HepG2 (cell line): ENCODE data around the gene SLC39A2. TPM values are rescaled to one million over a fixed set of nuclear protein-coding genes. Genes with fewer than 3 reads are reported as not detected.

Experiments used
- AHR ChIP-seq: IDR thresholded peaks from 2 replicates; pipeline ENCODE4 v1.6.1; 2018; ENCODE audit warnings: missing genetic modification reagents, missing compliant biosample characterization
- ARHGAP35 ChIP-seq: sonication (generic); formaldehyde crosslinking; IDR thresholded peaks from 2 replicates; pipeline ENCODE4 v1.9.0; 2022; ENCODE audit warnings: mild to moderate bottlenecking, inconsistent platforms, moderate library complexity, missing genetic modification reagents, borderline replicate concordance
- ARNT2 ChIP-seq: sonication (generic); formaldehyde crosslinking; IDR thresholded peaks from 2 replicates; pipeline ENCODE4 v1.8.0; 2022; ENCODE audit warnings: mild to moderate bottlenecking, low read depth, missing genetic modification reagents, moderate library complexity
- ARNTL ChIP-seq: sonication (generic); formaldehyde crosslinking; IDR thresholded peaks from 2 replicates; pipeline ENCODE4 v1.4.0; 2020; ENCODE audit warnings: mild to moderate bottlenecking, missing genetic modification reagents
- ASH2L ChIP-seq: fragments of 300-600, 200-600 bp; sonication (generic); IDR thresholded peaks from 2 replicates; pipeline ENCODE4 v1.7.0; 2017; ENCODE audit warnings: low read depth, mild to moderate bottlenecking, moderate library complexity, mixed read lengths, low read length; ENCODE audit not compliant: insufficient read length
- ATRX ChIP-seq: sonication (generic); formaldehyde crosslinking; IDR thresholded peaks from 2 replicates; pipeline ENCODE4 v1.4.0; 2020; ENCODE audit warnings: missing genetic modification reagents, borderline replicate concordance
- CENPT ChIP-seq: sonication (generic); formaldehyde crosslinking; IDR thresholded peaks from 2 replicates; pipeline ENCODE4 v1.8.0; 2022; ENCODE audit warnings: low read depth, mild to moderate bottlenecking, moderate library complexity, missing genetic modification reagents
- E2F2 ChIP-seq: sonication (generic); formaldehyde crosslinking; IDR thresholded peaks from 2 replicates; pipeline ENCODE4 v1.4.0; 2020; ENCODE audit warnings: missing genetic modification reagents, borderline replicate concordance
- EEA1 ChIP-seq: sonication (generic); formaldehyde crosslinking; IDR thresholded peaks from 2 replicates; pipeline ENCODE4 v1.5.1; 2020; ENCODE audit warnings: mild to moderate bottlenecking, missing genetic modification reagents, borderline replicate concordance
- GMEB1 ChIP-seq: sonication (generic); formaldehyde crosslinking; IDR thresholded peaks from 2 replicates; pipeline ENCODE4 v1.5.1; 2020; ENCODE audit warnings: missing genetic modification reagents, mild to moderate bottlenecking, borderline replicate concordance
- MEIS2 ChIP-seq: sonication (generic); formaldehyde crosslinking; IDR thresholded peaks from 2 replicates; pipeline ENCODE4 v1.9.0; 2021; ENCODE audit warnings: mild to moderate bottlenecking, missing genetic modification reagents
- PTBP1 ChIP-seq: fragments of 200-400 bp; formaldehyde crosslinking; IDR thresholded peaks from 2 replicates; pipeline ENCODE4 v1.6.1; 2018; ENCODE audit warnings: low read length, low read depth; ENCODE audit not compliant: poor library complexity, severe bottlenecking
- SNAI1 ChIP-seq: sonication (generic); formaldehyde crosslinking; IDR thresholded peaks from 2 replicates; pipeline ENCODE4 v1.5.0; 2020; ENCODE audit warnings: mild to moderate bottlenecking, missing genetic modification reagents, borderline replicate concordance
- SP4 ChIP-seq: sonication (generic); formaldehyde crosslinking; IDR thresholded peaks from 2 replicates; pipeline ENCODE4 v1.8.1; 2023; ENCODE audit warnings: mild to moderate bottlenecking, missing genetic modification reagents
- ZBTB42 ChIP-seq: sonication (generic); formaldehyde crosslinking; IDR thresholded peaks from 2 replicates; pipeline ENCODE4 v1.5.0; 2020; ENCODE audit warnings: mild to moderate bottlenecking, missing genetic modification reagents
- ZFP37 ChIP-seq: sonication (generic); formaldehyde crosslinking; IDR thresholded peaks from 2 replicates; pipeline ENCODE4 v1.4.0; 2020; ENCODE audit warnings: missing genetic modification reagents, borderline replicate concordance
- ZNF549 ChIP-seq: sonication (generic); formaldehyde crosslinking; IDR thresholded peaks from 2 replicates; pipeline ENCODE4 v1.5.0; 2020; ENCODE audit warnings: missing genetic modification reagents
- ZNF83 ChIP-seq: sonication (generic); formaldehyde crosslinking; IDR thresholded peaks from 2 replicates; pipeline ENCODE4 v1.4.0; 2020; ENCODE audit warnings: missing genetic modification reagents, mild to moderate bottlenecking, borderline replicate concordance
- polyA plus RNA-seq, 8 experiments: library from polyadenylated mRNA; depleted of rRNA in 3 of 8; stranded (reverse) in 7 of 8; unstranded in 1 of 8; fragments of >200 nt; fragmentation: Illumina TruSeq in 4 of 8; extraction: Trizol in 4 of 8; gene quantifications; 2 replicates each; pipeline versions ENCODE4 v1.2.1 to v1.2.3, GENCODE V29; 2011 to 2016; ENCODE audit warnings: low read depth in 4 of 8, missing spikeins in 1 of 8, mixed read lengths in 1 of 8; ENCODE audit not compliant: insufficient read depth in 1 of 8
- total RNA-seq, 5 experiments: library from RNA; depleted of rRNA; stranded (reverse); fragments of >200 nt; fragmentation: Illumina TruSeq; extraction: Trizol; gene quantifications; 2 replicates each; pipeline ENCODE4 v1.2.3, GENCODE V29; 2016; ENCODE audit warnings: low read depth in 1 of 5
- TF ChIP-seq, protein P1 (sequence below): sonication (generic); formaldehyde crosslinking; IDR thresholded peaks from 2 replicates; pipeline ENCODE4 v1.5.0; 2020; ENCODE audit warnings: mild to moderate bottlenecking, low read depth, missing genetic modification reagents, borderline replicate concordance
- TF ChIP-seq, protein P2 (sequence below): sonication (generic); formaldehyde crosslinking; IDR thresholded peaks from 2 replicates; pipeline ENCODE4 v1.5.0; 2020; ENCODE audit warnings: missing genetic modification reagents
- TF ChIP-seq, protein P3 (sequence below): sonication (generic); formaldehyde crosslinking; IDR thresholded peaks from 2 replicates; pipeline ENCODE4 v1.8.0; 2022; ENCODE audit warnings: mild to moderate bottlenecking, missing genetic modification reagents, moderate library complexity
- TF ChIP-seq, protein P4 (sequence below): IDR thresholded peaks from 2 replicates; pipeline ENCODE4 v1.6.1; 2018; ENCODE audit warnings: missing genetic modification reagents, mild to moderate bottlenecking, missing compliant biosample characterization

The SLC39A2 gene
- total and polyA plus RNA-seq, 2 of the 13 experiments (the other 11 are each of a cell fraction or from before 2014, with no cell fraction given) = 0.08 to 0.11 TPM

DNA sequence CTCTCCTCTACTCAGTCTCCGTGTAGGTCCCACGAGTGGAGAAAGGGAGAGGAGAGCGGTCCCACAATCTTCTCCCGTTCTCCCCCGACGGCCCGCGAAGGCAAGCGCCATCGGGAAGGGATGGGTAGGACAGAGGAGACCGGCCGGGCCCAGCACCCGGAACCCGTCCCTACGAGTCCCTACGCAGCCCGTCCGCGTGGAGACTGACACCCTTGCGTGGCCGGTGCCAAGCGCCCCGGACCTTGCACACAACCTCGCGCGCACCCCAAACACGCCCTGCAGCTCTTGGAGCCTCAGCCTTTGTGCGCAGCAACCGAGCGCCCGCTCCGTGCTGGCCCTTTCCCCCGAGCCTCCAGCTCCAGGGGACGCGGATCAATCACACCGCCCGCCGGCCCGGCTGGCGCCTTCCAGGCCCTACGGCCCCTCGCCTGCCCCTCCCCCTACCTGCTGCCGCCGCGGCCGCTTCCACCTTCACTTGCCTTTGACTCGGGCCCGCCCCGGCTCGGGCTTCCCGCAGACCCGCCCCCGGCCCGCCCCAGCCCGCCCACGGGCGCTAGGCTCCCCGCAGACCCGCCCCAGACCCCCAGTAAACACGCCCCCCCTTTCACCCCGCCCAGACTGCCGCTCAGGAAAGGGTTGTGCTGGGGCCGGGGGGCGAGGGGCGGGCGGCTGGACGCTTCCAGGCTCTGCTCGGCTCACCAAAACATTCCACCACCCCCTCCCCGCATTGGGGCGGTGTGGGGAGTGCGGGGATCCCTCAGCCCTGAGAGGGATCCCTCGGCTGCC, 25.7 kb downstream of the SLC39A2 start, which contains the start of gene NDRG2 (continued):
- TF ChIP-seq ZNF83 (CRISPR knock-in tag) = 0 out of 2 replicates have a peak, but pooled peaks have one; percentile 22
- TF ChIP-seq, protein P1, sequence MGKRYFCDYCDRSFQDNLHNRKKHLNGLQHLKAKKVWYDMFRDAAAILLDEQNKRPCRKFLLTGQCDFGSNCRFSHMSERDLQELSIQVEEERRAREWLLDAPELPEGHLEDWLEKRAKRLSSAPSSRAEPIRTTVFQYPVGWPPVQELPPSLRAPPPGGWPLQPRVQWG (CRISPR knock-in tag) = no peak; the same call in 1 of the 2 replicates
- peak; percentile 83 for TF ChIP-seq SNAI1 (CRISPR knock-in tag)
- no peak for TF ChIP-seq EEA1 (CRISPR knock-in tag)
- TF ChIP-seq ZBTB42 (CRISPR knock-in tag) = peak; percentile 53
- no peak for TF ChIP-seq ZNF549 (CRISPR knock-in tag)
- TF ChIP-seq, protein P2, sequence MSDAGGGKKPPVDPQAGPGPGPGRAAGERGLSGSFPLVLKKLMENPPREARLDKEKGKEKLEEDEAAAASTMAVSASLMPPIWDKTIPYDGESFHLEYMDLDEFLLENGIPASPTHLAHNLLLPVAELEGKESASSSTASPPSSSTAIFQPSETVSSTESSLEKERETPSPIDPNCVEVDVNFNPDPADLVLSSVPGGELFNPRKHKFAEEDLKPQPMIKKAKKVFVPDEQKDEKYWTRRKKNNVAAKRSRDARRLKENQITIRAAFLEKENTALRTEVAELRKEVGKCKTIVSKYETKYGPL = 0 out of 2 replicates have a peak, but pooled peaks have one; percentile 17
- peak; percentile 85; the same call in 1 of the 2 replicates for TF ChIP-seq ARHGAP35
- no peak for TF ChIP-seq ARNTL (CRISPR knock-in tag)
- peak; percentile 75 for TF ChIP-seq SP4
- no peak for TF ChIP-seq ZFP37 (CRISPR knock-in tag)
- no peak for TF ChIP-seq ASH2L
- no peak for TF ChIP-seq GMEB1
- peak; percentile 89 for TF ChIP-seq ARNT2 (CRISPR knock-in tag)
- peak; percentile 82; the same call in 1 of the 2 replicates for TF ChIP-seq MEIS2 (CRISPR knock-in tag)
- peak; percentile 82; the same call in 1 of the 2 replicates for TF ChIP-seq CENPT (CRISPR knock-in tag)
- TF ChIP-seq, protein P3, sequence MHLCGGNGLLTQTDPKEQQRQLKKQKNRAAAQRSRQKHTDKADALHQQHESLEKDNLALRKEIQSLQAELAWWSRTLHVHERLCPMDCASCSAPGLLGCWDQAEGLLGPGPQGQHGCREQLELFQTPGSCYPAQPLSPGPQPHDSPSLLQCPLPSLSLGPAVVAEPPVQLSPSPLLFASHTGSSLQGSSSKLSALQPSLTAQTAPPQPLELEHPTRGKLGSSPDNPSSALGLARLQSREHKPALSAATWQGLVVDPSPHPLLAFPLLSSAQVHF (CRISPR knock-in tag) = no peak
- TF ChIP-seq AHR (CRISPR knock-in tag) = peak; percentile 39; the same call in 1 of the 2 replicates
- TF ChIP-seq, protein P4, sequence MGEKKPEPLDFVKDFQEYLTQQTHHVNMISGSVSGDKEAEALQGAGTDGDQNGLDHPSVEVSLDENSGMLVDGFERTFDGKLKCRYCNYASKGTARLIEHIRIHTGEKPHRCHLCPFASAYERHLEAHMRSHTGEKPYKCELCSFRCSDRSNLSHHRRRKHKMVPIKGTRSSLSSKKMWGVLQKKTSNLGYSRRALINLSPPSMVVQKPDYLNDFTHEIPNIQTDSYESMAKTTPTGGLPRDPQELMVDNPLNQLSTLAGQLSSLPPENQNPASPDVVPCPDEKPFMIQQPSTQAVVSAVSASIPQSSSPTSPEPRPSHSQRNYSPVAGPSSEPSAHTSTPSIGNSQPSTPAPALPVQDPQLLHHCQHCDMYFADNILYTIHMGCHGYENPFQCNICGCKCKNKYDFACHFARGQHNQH (CRISPR knock-in tag) = peak; percentile 57; the same call in 1 of the 2 replicates
- no peak for TF ChIP-seq ATRX (CRISPR knock-in tag)
- TF ChIP-seq PTBP1 = no peak
- TF ChIP-seq E2F2 (CRISPR knock-in tag) = 0 out of 2 replicates have a peak, but pooled peaks have one; percentile 27
